ENCODE measurements around the gene KMT2D. TPM values are rescaled to one million over a fixed set of nuclear protein-coding genes. Genes with fewer than 3 reads are reported as not detected.

KMT2D gene
- total and polyA plus RNA-seq, 2 experiments from 2014 or later = 8.2 to 10.3 TPM

DNA sequence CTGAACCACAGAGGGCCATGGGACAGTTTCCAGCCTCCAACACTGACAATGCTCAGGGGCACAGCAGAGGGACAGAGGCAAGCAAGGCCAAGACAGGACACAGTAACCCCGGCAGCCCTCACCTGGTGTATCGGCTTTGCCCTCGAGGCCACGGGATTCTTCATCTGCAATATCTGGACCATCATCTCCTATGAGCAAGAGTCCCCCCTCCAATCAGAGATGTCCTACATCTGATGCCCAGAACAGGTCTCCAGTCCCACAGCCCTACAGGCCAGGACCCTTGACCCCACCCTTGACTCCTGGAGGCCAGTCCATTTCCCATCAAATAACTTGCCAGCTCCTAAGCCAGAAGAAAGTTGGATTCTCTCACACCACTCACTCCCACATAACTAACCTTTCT is 17.4 kb downstream of the KMT2D start:
- Histone ChIP-seq H3F3A (ENCODE audit: insufficient read depth) (no peaks in the 10 kb centered on the region), H3K4me1 (ENCODE audit: insufficient read depth) (no peaks in the 10 kb centered on the region), H3K36me3 (ENCODE audit: low read depth) (peaks cover 34% of the 10 kb centered on the region), H3K9ac (no peak overlapping the region), H3K27me3 (replicated peaks; ENCODE audit: insufficient read depth) (no peaks in the 10 kb centered on the region), H3K9me2 (ENCODE audit: insufficient read depth) (no peaks in the 10 kb centered on the region), H4K20me1 (ENCODE audit: insufficient read depth) (no peaks in the 10 kb centered on the region), H3K4me3 (no peak overlapping the region), H3K79me2 (ENCODE audit: insufficient read depth) (peaks cover 20% of the 10 kb centered on the region), H2AFZ (no peak overlapping the region), H3K9me3 (ENCODE audit: low read depth) (no peaks in the 10 kb centered on the region), H3K27ac (no peak overlapping the region), H3K4me2 (ENCODE audit: unreplicated experiment) (no peak overlapping the region)
- in situ Hi-C loops (cut with MboI) = no loop called here
- 96 to 98% methylated on average over 4 of the region's 4 CpGs for WGBS, 2 experiments (ENCODE audit: low coverage in 1 of 2, low lambda C conversion rate in 2 of 2, missing lambda C conversion rate in 2 of 2)
- no peak for DNase-seq
- no peak for TF ChIP-seq EZH2 (IDR thresholded peaks at IDR 0.05; ENCODE audit: insufficient read depth, poor library complexity, severe bottlenecking)
- TF ChIP-seq EZH2phosphoT487 (IDR thresholded peaks at IDR 0.05; ENCODE audit: insufficient read depth, low read depth) = no peak

DNA sequence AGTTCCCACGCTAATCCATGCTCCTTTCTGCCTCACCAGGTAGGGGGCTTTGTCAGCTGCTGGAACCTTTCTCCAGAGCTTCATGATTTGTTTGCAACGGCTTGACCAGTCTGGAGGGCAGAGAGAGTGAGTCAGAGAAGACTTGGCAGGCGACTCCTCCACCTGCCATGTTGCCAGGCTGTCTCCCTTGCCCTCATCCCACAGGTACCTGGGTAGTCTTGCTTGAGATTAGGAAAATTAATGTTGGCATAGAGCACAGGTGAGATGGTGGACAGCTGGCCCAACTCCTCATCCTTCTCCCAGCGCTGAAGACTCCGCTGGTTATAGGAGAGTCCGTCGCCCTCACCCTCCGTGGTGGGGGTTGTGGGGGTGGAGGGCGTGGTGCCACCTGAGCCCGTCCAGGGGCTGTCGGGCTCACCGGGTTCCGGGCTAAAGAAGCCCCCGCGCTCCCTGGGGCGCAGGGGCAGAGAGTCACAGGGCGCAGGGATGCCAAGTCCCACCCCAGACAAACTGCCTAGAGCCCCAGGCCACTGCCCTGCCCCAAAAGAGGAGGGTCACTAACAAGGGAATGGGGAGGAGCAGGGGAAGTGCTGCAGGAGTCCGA is 18.6 kb downstream of the KMT2D start:
- 83 to 89% methylated on average over 15 to 18 of the region's 18 CpGs for WGBS, 2 experiments (ENCODE audit: low coverage in 1 of 2, low lambda C conversion rate in 2 of 2, missing lambda C conversion rate in 2 of 2)
- no peak overlapping the region for H3K4me3 ChIP-seq
- H2AFZ ChIP-seq = no peak overlapping the region
- H3F3A ChIP-seq (ENCODE audit: insufficient read depth) = no peaks in the 10 kb centered on the region
- no peaks in the 10 kb centered on the region for H3K9me3 ChIP-seq (ENCODE audit: low read depth)
- H3K27ac ChIP-seq = no peak overlapping the region
- no peaks in the 10 kb centered on the region for H3K4me1 ChIP-seq (ENCODE audit: insufficient read depth)
- no peaks in the 10 kb centered on the region for H4K20me1 ChIP-seq (ENCODE audit: insufficient read depth)
- no peak overlapping the region for H3K4me2 ChIP-seq (ENCODE audit: unreplicated experiment)
- in situ Hi-C loops (cut with MboI) = no loop called here
- no peak for TF ChIP-seq EZH2 (IDR thresholded peaks at IDR 0.05; ENCODE audit: insufficient read depth, poor library complexity, severe bottlenecking)
- no peak for TF ChIP-seq EZH2phosphoT487 (IDR thresholded peaks at IDR 0.05; ENCODE audit: insufficient read depth, low read depth)
- H3K9me2 ChIP-seq (ENCODE audit: insufficient read depth) = no peaks in the 10 kb centered on the region
- H3K36me3 ChIP-seq (ENCODE audit: low read depth) = peaks cover 26% of the 10 kb centered on the region; the same call in 1 of the 2 replicates
- H3K9ac ChIP-seq = no peak overlapping the region
- H3K79me2 ChIP-seq (ENCODE audit: insufficient read depth) = peaks cover 14% of the 10 kb centered on the region
- no peaks in the 10 kb centered on the region for H3K27me3 ChIP-seq (replicated peaks; ENCODE audit: insufficient read depth)
- DNase-seq = no peak

DNA sequence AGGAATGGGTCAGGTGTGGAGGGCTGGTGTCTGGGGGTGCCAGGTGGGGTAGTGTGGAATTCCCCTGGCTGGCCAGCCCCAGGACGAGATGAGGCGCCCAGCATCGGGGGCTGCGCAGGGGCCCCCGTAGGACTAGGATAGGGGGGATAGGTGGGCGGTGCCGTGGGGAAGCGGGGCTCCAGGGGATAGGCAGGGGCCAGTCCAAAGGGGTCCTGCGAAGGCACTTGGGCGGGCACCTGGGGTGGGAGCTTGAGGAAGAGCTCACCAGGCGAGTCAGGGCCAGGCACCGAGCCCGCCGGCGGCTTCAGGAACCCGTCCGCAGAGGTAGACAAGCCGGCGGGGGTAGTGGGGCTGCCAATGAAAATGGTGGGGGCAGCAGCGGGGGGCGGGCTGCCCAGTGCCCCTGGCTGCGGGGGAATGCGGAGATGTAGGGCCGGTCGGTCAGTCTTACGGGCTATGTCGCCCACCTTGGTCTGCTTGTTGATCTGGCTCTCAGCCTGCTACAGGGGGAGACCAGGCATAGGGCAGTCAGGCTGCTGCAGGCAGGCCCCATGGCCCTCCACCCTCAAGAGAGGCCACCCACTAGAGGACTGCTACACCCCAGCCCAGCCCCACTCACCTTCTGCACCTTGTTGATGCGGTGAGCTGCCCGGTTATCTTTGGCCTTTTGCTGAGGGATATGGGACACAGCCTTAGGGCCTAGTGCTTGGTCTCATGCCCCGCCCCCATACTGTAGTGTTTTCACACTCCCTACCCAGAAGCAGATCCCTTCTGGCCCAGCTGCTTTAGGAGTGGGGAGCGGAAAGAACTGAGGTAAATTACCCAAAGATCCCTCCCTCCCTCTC is 19.3 kb downstream of the KMT2D start:
- 94 to 98% methylated on average over 8 to 31 of the region's 31 CpGs for WGBS, 2 experiments (ENCODE audit: low coverage in 1 of 2, low lambda C conversion rate in 2 of 2, missing lambda C conversion rate in 2 of 2)
- Histone ChIP-seq H3K9me3 (ENCODE audit: low read depth) (no peaks in the 10 kb centered on the region), H3K27ac (no peak overlapping the region), H3K4me1 (ENCODE audit: insufficient read depth) (no peaks in the 10 kb centered on the region), H3K9ac (no peak overlapping the region), H3K36me3 (ENCODE audit: low read depth) (peaks cover 31% of the 10 kb centered on the region; the same call in 1 of the 2 replicates), H3K4me3 (no peak overlapping the region), H3K9me2 (ENCODE audit: insufficient read depth) (no peaks in the 10 kb centered on the region), H3K27me3 (replicated peaks; ENCODE audit: insufficient read depth) (no peaks in the 10 kb centered on the region), H3K4me2 (ENCODE audit: unreplicated experiment) (no peak overlapping the region), H3K79me2 (ENCODE audit: insufficient read depth) (peaks cover 12% of the 10 kb centered on the region), H4K20me1 (ENCODE audit: insufficient read depth) (no peaks in the 10 kb centered on the region), H2AFZ (no peak overlapping the region), H3F3A (ENCODE audit: insufficient read depth) (no peaks in the 10 kb centered on the region)
- in situ Hi-C loops (cut with MboI) = no loop called here
- TF ChIP-seq EZH2 (IDR thresholded peaks at IDR 0.05; ENCODE audit: insufficient read depth, poor library complexity, severe bottlenecking) (no peak), EZH2phosphoT487 (IDR thresholded peaks at IDR 0.05; ENCODE audit: insufficient read depth, low read depth) (no peak)
- no peak for DNase-seq

DNA sequence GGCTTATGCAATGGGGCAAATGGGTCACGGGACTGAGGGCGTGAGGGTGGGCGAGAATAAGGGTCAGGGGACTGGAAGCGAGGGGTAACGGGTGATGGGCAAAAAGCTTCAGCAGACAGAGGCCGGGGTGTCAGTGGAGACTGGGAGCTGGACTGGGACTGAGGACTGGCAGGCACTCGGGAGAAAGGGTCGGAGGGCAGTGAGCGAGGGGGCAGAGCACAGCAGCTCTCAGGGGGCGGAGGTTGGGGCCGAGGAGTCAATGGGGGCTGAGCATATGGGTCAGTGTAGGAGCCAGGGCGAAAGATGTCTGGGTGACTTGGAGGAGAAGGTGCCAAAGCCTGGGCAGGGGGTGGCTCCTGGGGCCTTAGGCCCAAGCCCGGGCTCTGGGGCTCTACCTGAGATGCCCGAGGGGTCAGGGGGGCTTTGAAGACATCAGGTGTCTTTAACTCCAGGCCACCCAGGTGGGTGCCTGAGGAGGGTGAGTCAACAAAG is 20.2 kb downstream of the KMT2D start:
- Histone ChIP-seq H3K4me1 (ENCODE audit: insufficient read depth) (no peaks in the 10 kb centered on the region), H3K36me3 (ENCODE audit: low read depth) (peaks cover 23% of the 10 kb centered on the region; the same call in 1 of the 2 replicates), H3K4me3 (no peak overlapping the region), H3K9me3 (ENCODE audit: low read depth) (no peaks in the 10 kb centered on the region), H3F3A (ENCODE audit: insufficient read depth) (no peaks in the 10 kb centered on the region), H3K9me2 (ENCODE audit: insufficient read depth) (no peaks in the 10 kb centered on the region), H3K27me3 (replicated peaks; ENCODE audit: insufficient read depth) (no peaks in the 10 kb centered on the region), H3K79me2 (ENCODE audit: insufficient read depth) (peaks cover 11% of the 10 kb centered on the region), H4K20me1 (ENCODE audit: insufficient read depth) (no peaks in the 10 kb centered on the region), H2AFZ (no peak overlapping the region), H3K4me2 (ENCODE audit: unreplicated experiment) (no peak overlapping the region), H3K27ac (no peak overlapping the region), H3K9ac (no peak overlapping the region)
- WGBS, 2 experiments (ENCODE audit: low coverage in 1 of 2, low lambda C conversion rate in 2 of 2, missing lambda C conversion rate in 2 of 2) = 91 to 98% methylated on average over 4 to 14 of the region's 14 CpGs
- TF ChIP-seq EZH2phosphoT487 (IDR thresholded peaks at IDR 0.05; ENCODE audit: insufficient read depth, low read depth) (no peak), EZH2 (IDR thresholded peaks at IDR 0.05; ENCODE audit: insufficient read depth, poor library complexity, severe bottlenecking) (no peak)
- in situ Hi-C loops (cut with MboI) = no loop called here
- no peak for DNase-seq

Measured in GM23248 (cell line).